Left lung (tissue), 10 donors: ENCODE measurements around the gene EHD4. TPM values are rescaled to one million over a fixed set of nuclear protein-coding genes. Genes with fewer than 3 reads are reported as not detected.
A peak's percentile ranks its signal among the peaks of the same experiment; 100 is the strongest.

Experiments
- ATAC-seq: fragments of 200-7000 bp; cut with Tn5 transposase; one replicate; pipeline ENCODE4 v1.9.1; 2020; ENCODE audit warnings: moderate library complexity
- DNase-seq, 4 donors: peaks; one replicate each; pipeline ENCODE4 v3.0.0-alpha.2; 2013 to 2020
- H3K27ac ChIP-seq, 2 donors: fragments of 200-600 bp; sonication (generic) in 1 of 2; one replicate each; pipeline versions ENCODE4 v1.5.0 to v1.8.0; 2020 to 2021
- H3K27me3 ChIP-seq, 2 donors: fragments of 200-600 bp; sonication (generic) in 1 of 2; one replicate each; pipeline versions ENCODE4 v1.5.0 to v1.8.0; 2020 to 2021
- H3K36me3 ChIP-seq, 2 donors: fragments of 200-600 bp; sonication (generic) in 1 of 2; one replicate each; pipeline versions ENCODE4 v1.5.0 to v1.8.0; 2020 to 2021
- H3K4me1 ChIP-seq, 2 donors: fragments of 200-600 bp; one replicate each; pipeline ENCODE4 v1.8.0; 2021
- H3K4me3 ChIP-seq, 2 donors: fragments of 200-600 bp; sonication (generic) in 1 of 2; one replicate each; pipeline versions ENCODE4 v1.5.0 to v1.8.0; 2020 to 2021; ENCODE audit warnings: mild to moderate bottlenecking in 1 of 2
- H3K9me3 ChIP-seq, 2 donors: fragments of 200-600 bp; sonication (generic) in 1 of 2; one replicate each; pipeline versions ENCODE4 v1.5.0 to v1.8.0; 2020 to 2021
- CTCF ChIP-seq, 2 donors: fragments of 200-600 bp; sonication (generic) in 1 of 2; IDR thresholded peaks; one replicate each; pipeline versions ENCODE4 v1.5.0 to v1.8.0; 2021; ENCODE audit warnings: antibody characterized with exemption in 2 of 2
- intact Hi-C, 2 donors: fragments of 100-400 bp; cut with DNase I; formaldehyde crosslinking; loops; one replicate each; pipeline versions ENCODE4 v1.11.2 to v1.14.2; 2022
- polyA plus RNA-seq, 6 donors: library from polyadenylated mRNA; unstranded; fragments of 120-200 nt; gene quantifications; one replicate each; pipeline ENCODE4 v1.2.1, GENCODE V29; 2013; ENCODE audit not compliant: insufficient read length in 6 of 6
- total RNA-seq, 2 donors: library from RNA; stranded (reverse); fragmentation: NEBNext Ultra II Directional; extraction: Animal tissue kit (Norgen Biotek cat#: 25700); gene quantifications; one replicate each; pipeline ENCODE4 v1.2.1, GENCODE V29; 2021
- donor health status: DM: no; HTN: yes; CAD: no.
- donor health status: DM: no; HTN: no; CAD: no.

The EHD4 gene
- total and polyA plus RNA-seq, 8 donors, result 11.7 to 32.6 (median 13.1) TPM

GRCh38 chr15:41928637-41929620 lies 43.4 kb downstream of the EHD4 start:
- intact Hi-C loops, result no loop called here
- TF ChIP-seq CTCF (IDR thresholded peaks at IDR 0.05), result no peak
- Histone ChIP-seq H3K27me3 (no peaks in the 10 kb centered on the region), H3K9me3 (no peaks in the 10 kb centered on the region), H3K4me1 (peaks cover 45 to 90% of the 10 kb centered on the region in 2 donors), H3K4me3 (no peak overlapping the region), H3K27ac (peak overlapping the region; percentile 36 to 62), H3K36me3 (peaks cover 0 to 19% of the 10 kb centered on the region in 2 donors)
- peak; percentile 9 for ATAC-seq
- no peak for DNase-seq

GRCh38 chr15:41928100-41928499 lies 44.3 kb downstream of the EHD4 start:
- H3K27me3 ChIP-seq, result no peaks in the 10 kb centered on the region
- TF ChIP-seq CTCF (IDR thresholded peaks at IDR 0.05), result no peak
- no peak overlapping the region for H3K4me3 ChIP-seq
- intact Hi-C loops, result no loop called here
- H3K27ac ChIP-seq, result peak overlapping the region; percentile 49 to 62
- no peaks in the 10 kb centered on the region for H3K9me3 ChIP-seq
- no peak for DNase-seq
- peaks cover 0 to 27% of the 10 kb centered on the region in 2 donors for H3K36me3 ChIP-seq
- ATAC-seq, result peak; percentile 70
- H3K4me1 ChIP-seq, result peaks cover 45 to 84% of the 10 kb centered on the region in 2 donors

- DNase-seq, result no peak
- Histone ChIP-seq H3K9me3 (no peaks in the 10 kb centered on the region), H3K27ac (peak overlapping the region; percentile 49 to 62), H3K36me3 (peaks cover 0 to 32% of the 10 kb centered on the region in 2 donors), H3K27me3 (no peaks in the 10 kb centered on the region), H3K4me3 (no peak overlapping the region), H3K4me1 (peaks cover 45 to 82% of the 10 kb centered on the region in 2 donors)
- intact Hi-C loops, result no loop called here
- TF ChIP-seq CTCF (IDR thresholded peaks at IDR 0.05), result no peak
- peak; percentile 11 for ATAC-seq
Measured at GRCh38 chr15:41927536-41927935, 44.8 kb downstream of the EHD4 start.

- H3K27ac ChIP-seq, result peak overlapping the region in 1 of 2 donors; percentile 68
- H3K27me3 ChIP-seq, result no peaks in the 10 kb centered on the region
- no peaks in the 10 kb centered on the region for H3K9me3 ChIP-seq
- H3K4me1 ChIP-seq, result peaks cover 45 to 82% of the 10 kb centered on the region in 2 donors
- ATAC-seq (peak; percentile 60), DNase-seq (no peak)
- no peak overlapping the region for H3K4me3 ChIP-seq
- peaks cover 0 to 32% of the 10 kb centered on the region in 2 donors for H3K36me3 ChIP-seq
- TF ChIP-seq CTCF (IDR thresholded peaks at IDR 0.05), result no peak
- intact Hi-C loops, result no loop called here
Measured at GRCh38 chr15:41926185-41927056, 45.9 kb downstream of the EHD4 start.
